ENCODE data around the gene CYB561A3.

The CYB561A3 gene

DNA sequence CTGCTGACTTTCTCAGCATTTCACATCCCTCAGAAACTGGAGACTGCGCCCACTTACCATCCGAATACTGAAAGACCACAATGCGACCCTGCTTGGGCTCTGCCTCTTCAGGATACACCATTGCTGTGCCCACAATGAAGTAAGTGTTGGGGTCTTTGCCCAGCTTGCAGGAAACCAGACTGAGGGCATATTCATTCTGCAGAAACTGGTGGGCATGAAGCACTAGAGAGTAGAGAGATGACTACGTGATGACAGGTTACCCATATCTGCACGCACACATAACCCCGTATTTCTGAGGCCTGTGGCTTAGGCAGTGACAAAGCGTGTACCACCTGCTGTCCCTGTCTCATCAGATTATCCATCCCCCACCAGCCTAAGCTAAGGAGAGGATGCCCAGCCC, 51.9 kb downstream of the CYB561A3 start:
- TF ChIP-seq, protein P1, sequence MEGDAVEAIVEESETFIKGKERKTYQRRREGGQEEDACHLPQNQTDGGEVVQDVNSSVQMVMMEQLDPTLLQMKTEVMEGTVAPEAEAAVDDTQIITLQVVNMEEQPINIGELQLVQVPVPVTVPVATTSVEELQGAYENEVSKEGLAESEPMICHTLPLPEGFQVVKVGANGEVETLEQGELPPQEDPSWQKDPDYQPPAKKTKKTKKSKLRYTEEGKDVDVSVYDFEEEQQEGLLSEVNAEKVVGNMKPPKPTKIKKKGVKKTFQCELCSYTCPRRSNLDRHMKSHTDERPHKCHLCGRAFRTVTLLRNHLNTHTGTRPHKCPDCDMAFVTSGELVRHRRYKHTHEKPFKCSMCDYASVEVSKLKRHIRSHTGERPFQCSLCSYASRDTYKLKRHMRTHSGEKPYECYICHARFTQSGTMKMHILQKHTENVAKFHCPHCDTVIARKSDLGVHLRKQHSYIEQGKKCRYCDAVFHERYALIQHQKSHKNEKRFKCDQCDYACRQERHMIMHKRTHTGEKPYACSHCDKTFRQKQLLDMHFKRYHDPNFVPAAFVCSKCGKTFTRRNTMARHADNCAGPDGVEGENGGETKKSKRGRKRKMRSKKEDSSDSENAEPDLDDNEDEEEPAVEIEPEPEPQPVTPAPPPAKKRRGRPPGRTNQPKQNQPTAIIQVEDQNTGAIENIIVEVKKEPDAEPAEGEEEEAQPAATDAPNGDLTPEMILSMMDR (IDR thresholded peaks at IDR 0.05; ENCODE audit: extremely low read depth, insufficient read depth, missing control alignments): no peak
- no peak for DNase-seq (ENCODE audit: low spot score)
- in situ Hi-C loops (cut with MboI; ENCODE audit: low pct_unique_long_range_greater_than_20kb, low sequenced_read_pairs, unreplicated experiment): no loop called here

DNA sequence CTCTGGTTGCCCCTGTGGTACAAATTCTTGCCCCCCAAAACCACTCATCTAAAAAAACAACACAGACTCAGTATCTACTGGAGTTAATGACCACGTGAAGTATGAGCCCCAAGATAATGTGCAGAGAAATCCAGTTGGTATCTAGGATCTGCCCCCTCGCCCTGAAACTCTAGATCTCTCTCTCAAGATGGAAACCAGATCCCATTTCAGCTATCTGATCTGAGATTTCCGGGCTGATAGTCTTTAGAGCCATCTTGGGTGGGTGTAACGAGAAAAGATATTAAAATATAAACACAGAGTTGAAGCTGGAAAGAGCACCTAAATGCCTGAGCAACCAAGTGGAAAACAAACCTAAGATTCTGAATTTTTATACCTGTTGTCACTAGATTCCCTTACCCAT, 52.5 kb downstream of the CYB561A3 start:
- TF ChIP-seq, protein P1 (IDR thresholded peaks at IDR 0.05; ENCODE audit: extremely low read depth, insufficient read depth, missing control alignments): no peak
- in situ Hi-C loops (cut with MboI; ENCODE audit: low pct_unique_long_range_greater_than_20kb, low sequenced_read_pairs, unreplicated experiment): no loop called here
- no peak for DNase-seq (ENCODE audit: low spot score)

DNA sequence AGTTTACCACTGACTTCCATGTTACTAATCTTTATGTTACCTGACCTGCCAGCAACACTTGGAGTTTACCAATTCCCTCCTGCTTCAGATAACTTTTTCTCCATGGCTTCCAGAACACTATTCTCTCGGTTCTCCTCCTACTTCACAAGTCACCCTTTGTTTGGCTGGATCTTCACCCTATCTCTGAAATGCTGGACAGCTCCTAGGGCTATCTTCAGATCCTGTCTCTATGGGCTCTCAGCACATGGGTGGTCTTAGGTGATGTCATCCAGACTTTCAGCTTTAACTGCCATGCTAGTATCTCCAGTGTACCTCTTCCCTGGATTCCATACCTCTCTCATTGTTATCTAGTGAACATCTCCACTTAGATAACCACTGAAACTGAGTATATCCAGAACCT, 54.3 kb downstream of the CYB561A3 start:
- in situ Hi-C loops (cut with MboI; ENCODE audit: low pct_unique_long_range_greater_than_20kb, low sequenced_read_pairs, unreplicated experiment): no loop called here
- TF ChIP-seq, protein P1 (IDR thresholded peaks at IDR 0.05; ENCODE audit: extremely low read depth, insufficient read depth, missing control alignments): no peak
- DNase-seq (ENCODE audit: low spot score): no peak

DNA sequence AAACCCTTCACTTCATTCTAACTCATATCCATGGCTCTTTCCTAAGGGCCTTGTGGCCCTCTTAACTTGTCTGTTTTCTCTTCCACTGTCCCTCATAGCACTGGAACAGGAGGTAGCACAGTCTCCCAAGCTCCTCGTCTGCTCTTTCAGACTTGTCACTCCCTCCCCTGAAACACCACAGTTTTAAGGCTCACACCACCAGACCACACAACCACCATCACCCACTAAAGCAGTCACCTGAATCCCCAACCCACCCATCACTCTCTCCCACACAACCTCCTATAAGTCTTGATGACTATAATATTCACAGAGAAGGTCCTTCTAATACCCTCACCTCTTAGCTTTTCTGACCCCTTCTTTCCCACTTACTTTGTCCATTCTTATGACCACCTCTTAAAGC, 55.5 kb downstream of the CYB561A3 start:
- no peak for DNase-seq (ENCODE audit: low spot score)
- in situ Hi-C loops (cut with MboI; ENCODE audit: low pct_unique_long_range_greater_than_20kb, low sequenced_read_pairs, unreplicated experiment): no loop called here
- TF ChIP-seq, protein P1 (IDR thresholded peaks at IDR 0.05; ENCODE audit: extremely low read depth, insufficient read depth, missing control alignments): no peak

DNA sequence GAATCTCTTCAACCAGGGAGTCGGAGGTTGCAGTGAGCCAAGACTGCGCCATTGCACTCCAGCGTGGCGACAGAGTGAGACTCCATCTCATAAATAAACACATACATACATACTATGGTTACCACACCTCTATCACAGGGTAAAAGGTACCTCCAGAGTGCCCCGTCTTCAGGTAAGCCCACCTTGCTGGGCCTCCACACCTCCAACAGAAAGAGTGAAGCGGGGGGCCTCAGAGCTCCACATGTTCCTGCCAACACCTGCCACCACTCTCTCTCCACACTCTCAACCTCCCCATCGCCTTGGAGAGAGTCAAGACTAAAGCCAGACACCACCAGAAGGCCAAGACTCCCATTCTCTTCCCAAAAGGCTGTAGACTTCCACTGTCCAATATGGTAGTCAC, 56.3 kb downstream of the CYB561A3 start:
- TF ChIP-seq, protein P1 (IDR thresholded peaks at IDR 0.05; ENCODE audit: extremely low read depth, insufficient read depth, missing control alignments): no peak
- in situ Hi-C loops (cut with MboI; ENCODE audit: low pct_unique_long_range_greater_than_20kb, low sequenced_read_pairs, unreplicated experiment): no loop called here
- no peak for DNase-seq (ENCODE audit: low spot score)

DNA sequence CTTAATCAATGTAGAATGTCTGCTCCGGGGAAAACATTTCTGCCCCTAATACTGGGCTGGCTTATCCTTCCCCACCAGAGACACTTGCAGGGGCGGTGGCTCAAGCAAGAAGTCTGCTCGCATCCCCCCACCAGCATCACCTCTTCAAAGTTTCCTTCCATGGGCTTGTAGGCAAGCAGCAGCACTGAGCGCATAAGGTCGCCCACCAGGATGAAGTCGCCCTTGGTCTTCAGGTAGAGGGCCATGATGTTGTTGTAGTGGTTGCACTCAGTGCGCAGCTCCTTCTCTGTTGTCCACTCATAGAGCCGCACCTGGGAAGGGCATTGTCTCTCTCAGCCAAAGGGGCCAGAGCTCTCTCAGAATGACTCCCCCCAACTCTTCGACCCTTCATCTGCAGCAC, 58.0 kb downstream of the CYB561A3 start:
- in situ Hi-C loops (cut with MboI; ENCODE audit: low pct_unique_long_range_greater_than_20kb, low sequenced_read_pairs, unreplicated experiment): no loop called here
- TF ChIP-seq, protein P1 (IDR thresholded peaks at IDR 0.05; ENCODE audit: extremely low read depth, insufficient read depth, missing control alignments): no peak
- no peak for DNase-seq (ENCODE audit: low spot score)

DNA sequence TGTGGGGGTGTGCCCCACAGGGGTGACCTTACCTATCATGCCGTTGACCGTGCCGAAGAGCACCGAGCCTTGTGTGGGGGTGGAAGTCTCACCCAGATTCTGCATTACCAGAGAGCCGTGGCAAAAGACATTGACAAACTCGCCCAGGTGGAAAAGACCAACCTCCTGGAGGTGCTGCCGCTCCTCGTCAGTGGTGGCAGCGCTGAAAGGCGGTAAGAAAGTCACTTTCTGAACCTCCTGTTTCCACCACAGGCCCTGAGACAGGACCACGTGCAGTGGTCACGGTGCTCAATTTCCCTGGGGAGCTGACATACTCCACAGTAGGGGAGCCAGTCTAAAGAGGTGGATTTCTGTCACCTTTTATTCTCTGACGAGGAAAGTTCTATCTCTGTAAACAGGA, 59.1 kb downstream of the CYB561A3 start:
- in situ Hi-C loops (cut with MboI; ENCODE audit: low pct_unique_long_range_greater_than_20kb, low sequenced_read_pairs, unreplicated experiment): no loop called here
- TF ChIP-seq, protein P1 (IDR thresholded peaks at IDR 0.05; ENCODE audit: extremely low read depth, insufficient read depth, missing control alignments): no peak
- DNase-seq (ENCODE audit: low spot score): no peak

All from GM13977 (cell line).